Right lobe of liver (tissue), 4 donors: ENCODE results near the gene RAD18.

Experiments used
- CTCF ChIP-seq, 4 donors: fragments of 200-600 bp in 3 of 4; fragments of 450-650 bp in 1 of 4; IDR thresholded peaks; one replicate each; pipeline versions ENCODE4 v1.5.1 to v1.8.0; 2016 to 2022; ENCODE audit warnings: antibody characterized with exemption in 4 of 4, mild to moderate bottlenecking in 2 of 4
- POLR2A ChIP-seq: fragments of 450-650 bp; IDR thresholded peaks from one replicate; pipeline ENCODE4 v1.6.1; 2017; ENCODE audit warnings: antibody characterized with exemption, mild to moderate bottlenecking
- donor health status: DM: no; HTN: no; CAD: no.
- donor health status: DM: no; HTN: no; CAD: no.
- donor health status: DM: no; HTN: yes; CAD: no.

GRCh38 chr3:8888301-8888915 is 74.9 kb downstream of the RAD18 start:
- no peak for TF ChIP-seq CTCF (IDR thresholded peaks at IDR 0.05)
- no peak for TF ChIP-seq POLR2A
